HFF-Myc (cell line): ENCODE measurements around the gene MOB1A.

Experiments used
- DNase-seq: peaks from one replicate; pipeline ENCODE4 v3.0.0-alpha.2; 2011; ENCODE audit warnings: low read depth; ENCODE audit errors: extremely low read depth
- H3K4me3 ChIP-seq: replicated peaks from 2 replicates; pipeline ENCODE4 v1.5.1; 2011; ENCODE audit warnings: low read depth, mild to moderate bottlenecking, control low read depth, low read length
- TF ChIP-seq, protein P1 (sequence below): IDR thresholded peaks from 2 replicates; pipeline ENCODE4 v1.5.1; 2012; ENCODE audit warnings: mild to moderate bottlenecking, low read depth, low read length, control low read depth; ENCODE audit errors: missing control alignments

The MOB1A gene

DNA sequence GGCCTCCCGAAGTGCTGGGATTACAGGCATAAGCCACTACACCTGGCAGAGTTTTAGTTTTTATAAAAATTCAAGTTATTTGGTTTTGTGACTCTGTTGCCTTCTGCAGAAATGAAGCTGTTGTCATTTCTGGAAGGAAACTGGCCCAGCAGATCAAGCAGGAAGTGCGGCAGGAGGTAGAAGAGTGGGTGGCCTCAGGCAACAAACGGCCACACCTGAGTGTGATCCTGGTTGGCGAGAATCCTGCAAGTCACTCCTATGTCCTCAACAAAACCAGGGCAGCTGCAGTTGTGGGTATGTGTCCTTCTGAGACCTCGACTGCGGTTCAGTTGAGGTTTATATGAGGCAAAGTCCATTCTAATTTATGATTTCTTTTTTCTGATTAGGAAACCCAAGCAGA, 26.9 kb upstream of the MOB1A start:
- TF ChIP-seq, protein P1, sequence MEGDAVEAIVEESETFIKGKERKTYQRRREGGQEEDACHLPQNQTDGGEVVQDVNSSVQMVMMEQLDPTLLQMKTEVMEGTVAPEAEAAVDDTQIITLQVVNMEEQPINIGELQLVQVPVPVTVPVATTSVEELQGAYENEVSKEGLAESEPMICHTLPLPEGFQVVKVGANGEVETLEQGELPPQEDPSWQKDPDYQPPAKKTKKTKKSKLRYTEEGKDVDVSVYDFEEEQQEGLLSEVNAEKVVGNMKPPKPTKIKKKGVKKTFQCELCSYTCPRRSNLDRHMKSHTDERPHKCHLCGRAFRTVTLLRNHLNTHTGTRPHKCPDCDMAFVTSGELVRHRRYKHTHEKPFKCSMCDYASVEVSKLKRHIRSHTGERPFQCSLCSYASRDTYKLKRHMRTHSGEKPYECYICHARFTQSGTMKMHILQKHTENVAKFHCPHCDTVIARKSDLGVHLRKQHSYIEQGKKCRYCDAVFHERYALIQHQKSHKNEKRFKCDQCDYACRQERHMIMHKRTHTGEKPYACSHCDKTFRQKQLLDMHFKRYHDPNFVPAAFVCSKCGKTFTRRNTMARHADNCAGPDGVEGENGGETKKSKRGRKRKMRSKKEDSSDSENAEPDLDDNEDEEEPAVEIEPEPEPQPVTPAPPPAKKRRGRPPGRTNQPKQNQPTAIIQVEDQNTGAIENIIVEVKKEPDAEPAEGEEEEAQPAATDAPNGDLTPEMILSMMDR: no peak
- no peak for DNase-seq
- H3K4me3 ChIP-seq: no peak overlapping the region

DNA sequence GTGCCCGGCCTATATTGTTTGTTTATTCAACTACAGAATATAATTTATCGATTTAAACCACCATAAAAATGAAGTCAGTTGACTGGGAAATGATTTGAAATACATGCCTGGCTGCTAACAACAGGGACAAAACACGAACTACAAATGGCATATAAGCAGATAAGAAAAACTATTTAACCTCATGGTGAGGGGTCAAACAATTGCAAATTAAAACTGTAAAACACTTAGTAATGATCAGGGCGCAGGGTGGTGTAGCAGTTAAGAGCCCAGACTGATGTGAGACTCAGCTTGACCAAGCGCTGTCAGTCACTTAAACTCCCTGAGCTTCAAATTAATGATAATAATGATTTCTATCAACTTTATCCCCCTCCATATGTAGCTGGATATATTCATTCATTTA, 26.4 kb upstream of the MOB1A start:
- TF ChIP-seq, protein P1: no peak
- H3K4me3 ChIP-seq: no peak overlapping the region
- DNase-seq: no peak

DNA sequence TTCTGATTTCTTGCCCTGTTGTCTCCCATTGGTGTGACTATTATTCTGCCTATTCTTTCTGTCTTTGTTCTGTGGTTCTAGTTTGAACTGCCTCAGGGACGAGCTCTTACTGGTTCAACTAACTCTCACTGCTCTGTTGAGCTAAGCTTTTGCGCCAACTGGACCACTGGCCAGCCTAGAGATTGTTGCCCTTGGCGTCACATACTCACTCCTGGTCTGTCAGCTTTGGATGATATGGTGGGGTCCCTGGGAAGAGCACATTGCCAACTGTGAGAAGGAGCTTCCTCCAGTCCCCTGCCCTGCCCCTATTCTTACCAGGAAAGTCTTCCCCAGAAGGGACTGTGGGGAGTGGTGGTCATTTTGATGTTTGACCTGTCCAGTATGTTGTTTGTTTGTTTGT, 25.8 kb upstream of the MOB1A start:
- TF ChIP-seq, protein P1: no peak
- no peak overlapping the region for H3K4me3 ChIP-seq
- no peak for DNase-seq

DNA sequence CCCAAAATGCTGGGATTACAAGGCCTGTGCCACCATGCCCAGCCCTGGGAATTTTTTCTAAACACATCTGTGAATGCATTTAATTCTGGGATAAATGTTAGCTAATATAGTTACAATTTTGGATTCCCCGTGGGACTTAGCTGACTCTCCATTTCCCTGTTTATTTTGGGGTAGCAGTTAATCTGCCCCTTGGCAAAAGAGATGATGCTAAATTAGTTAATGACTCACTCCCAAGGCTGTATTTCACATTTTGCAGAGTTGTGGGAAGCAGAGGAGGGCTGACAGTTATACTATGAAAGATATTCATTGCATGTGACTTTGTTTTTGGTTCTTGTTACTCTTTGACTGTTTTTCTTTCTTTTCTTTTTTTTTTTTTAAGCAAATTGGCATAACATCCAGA, 22.9 kb upstream of the MOB1A start:
- peak overlapping the region; percentile 94 for H3K4me3 ChIP-seq
- DNase-seq: no peak
- TF ChIP-seq, protein P1: no peak

DNA sequence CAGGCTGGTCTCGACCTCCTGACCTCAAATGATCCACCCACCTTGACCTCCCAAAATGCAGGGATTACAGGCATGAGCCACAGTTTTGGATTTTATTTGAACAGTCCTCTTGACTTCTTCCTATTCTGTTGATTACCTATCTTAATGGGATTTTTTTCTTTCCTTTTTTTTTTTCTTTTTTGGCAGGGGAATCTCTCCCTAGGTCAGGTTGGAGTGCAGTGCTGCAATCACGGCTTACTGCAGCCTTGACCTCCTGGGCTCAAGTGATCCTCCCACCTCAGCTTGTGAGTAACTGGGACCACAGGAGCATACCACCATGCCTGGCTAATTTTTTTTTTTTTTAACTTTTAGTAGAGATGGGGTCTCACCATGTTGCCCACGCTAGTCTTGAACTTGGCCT, 22.5 kb upstream of the MOB1A start:
- DNase-seq: no peak
- peak overlapping the region; percentile 94 for H3K4me3 ChIP-seq
- TF ChIP-seq, protein P1: no peak

DNA sequence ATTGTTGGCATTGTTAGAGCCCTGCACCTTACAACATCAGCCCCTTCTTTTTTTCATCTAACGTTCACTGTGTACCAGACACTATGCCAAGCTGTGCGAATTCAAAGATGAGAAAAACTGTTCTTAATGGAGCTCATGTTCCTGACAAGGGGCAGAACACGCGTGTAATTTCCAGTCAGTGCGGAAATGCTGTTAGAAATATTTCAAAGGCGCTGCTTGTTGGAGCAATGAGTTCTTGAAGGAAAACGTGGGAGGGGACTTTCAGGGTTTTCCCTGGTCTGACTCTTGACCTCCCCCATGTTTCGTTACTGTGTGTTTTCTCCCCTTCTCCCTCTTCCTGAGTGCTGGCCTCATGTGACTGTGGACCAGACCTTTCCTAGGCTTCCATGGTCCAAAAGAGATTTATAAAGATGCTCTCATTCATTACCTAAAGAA, 21.2 kb upstream of the MOB1A start:
- TF ChIP-seq, protein P1: no peak
- DNase-seq: no peak
- peak overlapping the region; percentile 94 for H3K4me3 ChIP-seq

DNA sequence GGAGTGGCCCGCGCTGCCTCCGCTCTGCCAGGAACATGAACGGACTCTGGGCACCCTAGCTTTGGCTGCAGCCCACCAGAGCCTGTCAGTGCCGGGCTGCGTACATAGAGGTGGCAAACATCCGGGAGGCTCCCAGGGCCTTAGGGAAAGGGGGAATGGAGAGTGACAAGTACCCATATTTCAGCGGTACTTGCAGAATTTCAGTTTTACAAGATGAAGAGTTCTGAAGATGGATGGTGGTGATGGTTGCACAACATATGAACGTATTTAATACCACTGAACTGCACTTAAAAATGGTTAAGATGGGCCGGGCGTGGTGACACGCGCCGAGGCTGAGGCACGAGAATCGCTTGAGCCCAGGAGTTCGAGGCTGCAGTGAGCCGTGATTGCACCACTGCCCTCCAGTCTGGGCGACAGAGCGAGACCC, 20.6 kb upstream of the MOB1A start:
- DNase-seq: no peak
- H3K4me3 ChIP-seq: peak overlapping the region; percentile 94
- TF ChIP-seq, protein P1: no peak
